GM12878 (cell line): Measurements from ENCODE around the gene RNASEH2B. TPM values are rescaled to one million over a fixed set of nuclear protein-coding genes. Genes with fewer than 3 reads are reported as not detected.

Experiments used
- ASH2L ChIP-seq: fragments of 300-600, 200-600 bp; sonication (generic); IDR thresholded peaks from 2 replicates; pipeline ENCODE4 v1.6.1; 2017; ENCODE audit warnings: low read depth, mild to moderate bottlenecking, borderline replicate concordance
- BCL11A ChIP-seq: IDR thresholded peaks from 2 replicates; pipeline ENCODE4 v1.6.1; 2011; ENCODE audit warnings: low read depth, low read length
- HDAC6 ChIP-seq: fragments of 200-600 bp; sonication (generic); IDR thresholded peaks from one replicate; pipeline ENCODE4 v1.8.0; 2017; ENCODE audit warnings: antibody characterized with exemption; ENCODE audit not compliant: unreplicated experiment
- MTA2 ChIP-seq: fragments of 450-650 bp; IDR thresholded peaks from 2 replicates; pipeline ENCODE4 v1.6.1; 2016; ENCODE audit warnings: low read depth, mild to moderate bottlenecking, moderate library complexity
- MTA3 ChIP-seq: IDR thresholded peaks from 2 replicates; pipeline ENCODE4 v1.6.1; 2012; ENCODE audit warnings: low read length, inconsistent platforms, borderline replicate concordance
- SPI1 ChIP-seq: IDR thresholded peaks from 2 replicates; pipeline ENCODE4 v1.6.1; 2011; ENCODE audit warnings: low read depth, mild to moderate bottlenecking, low read length, moderate library complexity, borderline replicate concordance; ENCODE audit not compliant: insufficient read depth
- TBL1XR1 ChIP-seq: IDR thresholded peaks from 2 replicates; pipeline ENCODE4 v1.6.1; 2012; ENCODE audit warnings: low read depth, low read length, improper control_type of control experiment
- ZZZ3 ChIP-seq: IDR thresholded peaks from 2 replicates; pipeline ENCODE4 v1.6.1; 2011; ENCODE audit warnings: low read depth; ENCODE audit not compliant: control insufficient read depth, insufficient read length
- polyA plus RNA-seq, 11 experiments: library from polyadenylated mRNA; depleted of rRNA in 4 of 11; unstranded in 6 of 11; stranded (reverse) in 5 of 11; fragments of >200 nt; fragmentation: Nextera tagmentation in 4 of 11; fragmentation: Illumina TruSeq in 1 of 11; extraction: Ambion mirVana in 4 of 11; extraction: Trizol in 1 of 11; gene quantifications; 1 replicate in 1 of 11; 2 replicates in 10 of 11; pipeline versions ENCODE4 v1.2.1 to v1.2.3, GENCODE V29; 2011 to 2016; ENCODE audit warnings: inconsistent platforms in 2 of 11, missing spikeins in 2 of 11, low read depth in 1 of 11
- total RNA-seq, 4 experiments: library from RNA; depleted of rRNA in 3 of 4; stranded (reverse); fragments of >200 nt in 3 of 4; fragmentation: Illumina TruSeq in 1 of 4; extraction: Trizol in 1 of 4; gene quantifications; 2 replicates each; pipeline versions ENCODE4 v1.2.1 to v1.2.3, GENCODE V29; 2013 to 2021
- TF ChIP-seq, protein P1 (sequence below): fragments of 450-650 bp; IDR thresholded peaks from 2 replicates; pipeline ENCODE4 v1.6.1; 2016; ENCODE audit warnings: mild to moderate bottlenecking, moderate library complexity, borderline replicate concordance
- TF ChIP-seq, protein P2 (sequence below): fragments of 450-650 bp; IDR thresholded peaks from 2 replicates; pipeline ENCODE4 v1.6.1; 2017; ENCODE audit warnings: mild to moderate bottlenecking, low read depth, inconsistent platforms; ENCODE audit not compliant: poor library complexity, severe bottlenecking

Gene RNASEH2B
- total and polyA plus RNA-seq, 10 of the 15 experiments (the other 5 are each of a cell fraction or from before 2014, with no cell fraction given) = 64.9 to 148 (median 97.3) TPM

DNA sequence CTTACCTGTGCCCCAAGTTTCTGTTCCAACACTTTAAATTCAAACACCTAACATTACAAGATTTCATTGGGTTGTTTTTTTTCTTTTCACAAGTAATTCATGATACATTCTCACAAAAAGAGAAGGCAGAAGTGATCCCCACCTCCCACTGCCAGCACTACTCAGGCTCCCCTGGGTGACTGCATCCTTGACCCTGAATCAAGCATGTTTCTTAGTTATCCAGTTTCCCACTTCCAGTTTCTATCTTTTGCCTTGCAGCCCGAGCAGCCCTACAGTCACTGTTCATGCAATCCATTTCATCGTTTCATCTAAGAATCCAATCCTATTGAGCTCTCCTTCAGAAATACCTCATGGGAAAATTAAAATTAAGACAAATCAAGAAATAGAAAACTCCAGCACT lies 61.4 kb downstream of the RNASEH2B start (continued):
- TF ChIP-seq, protein P1, sequence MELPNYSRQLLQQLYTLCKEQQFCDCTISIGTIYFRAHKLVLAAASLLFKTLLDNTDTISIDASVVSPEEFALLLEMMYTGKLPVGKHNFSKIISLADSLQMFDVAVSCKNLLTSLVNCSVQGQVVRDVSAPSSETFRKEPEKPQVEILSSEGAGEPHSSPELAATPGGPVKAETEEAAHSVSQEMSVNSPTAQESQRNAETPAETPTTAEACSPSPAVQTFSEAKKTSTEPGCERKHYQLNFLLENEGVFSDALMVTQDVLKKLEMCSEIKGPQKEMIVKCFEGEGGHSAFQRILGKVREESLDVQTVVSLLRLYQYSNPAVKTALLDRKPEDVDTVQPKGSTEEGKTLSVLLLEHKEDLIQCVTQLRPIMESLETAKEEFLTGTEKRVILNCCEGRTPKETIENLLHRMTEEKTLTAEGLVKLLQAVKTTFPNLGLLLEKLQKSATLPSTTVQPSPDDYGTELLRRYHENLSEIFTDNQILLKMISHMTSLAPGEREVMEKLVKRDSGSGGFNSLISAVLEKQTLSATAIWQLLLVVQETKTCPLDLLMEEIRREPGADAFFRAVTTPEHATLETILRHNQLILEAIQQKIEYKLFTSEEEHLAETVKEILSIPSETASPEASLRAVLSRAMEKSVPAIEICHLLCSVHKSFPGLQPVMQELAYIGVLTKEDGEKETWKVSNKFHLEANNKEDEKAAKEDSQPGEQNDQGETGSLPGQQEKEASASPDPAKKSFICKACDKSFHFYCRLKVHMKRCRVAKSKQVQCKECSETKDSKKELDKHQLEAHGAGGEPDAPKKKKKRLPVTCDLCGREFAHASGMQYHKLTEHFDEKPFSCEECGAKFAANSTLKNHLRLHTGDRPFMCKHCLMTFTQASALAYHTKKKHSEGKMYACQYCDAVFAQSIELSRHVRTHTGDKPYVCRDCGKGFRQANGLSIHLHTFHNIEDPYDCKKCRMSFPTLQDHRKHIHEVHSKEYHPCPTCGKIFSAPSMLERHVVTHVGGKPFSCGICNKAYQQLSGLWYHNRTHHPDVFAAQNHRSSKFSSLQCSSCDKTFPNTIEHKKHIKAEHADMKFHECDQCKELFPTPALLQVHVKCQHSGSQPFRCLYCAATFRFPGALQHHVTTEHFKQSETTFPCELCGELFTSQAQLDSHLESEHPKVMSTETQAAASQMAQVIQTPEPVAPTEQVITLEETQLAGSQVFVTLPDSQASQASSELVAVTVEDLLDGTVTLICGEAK = no peak
- TF ChIP-seq HDAC6 (no peak), SPI1 (no peak), MTA3 (no peak), BCL11A (no peak), TBL1XR1 (no peak), MTA2 (no peak), ASH2L (no peak), ZZZ3 (no peak)
- TF ChIP-seq, protein P2, sequence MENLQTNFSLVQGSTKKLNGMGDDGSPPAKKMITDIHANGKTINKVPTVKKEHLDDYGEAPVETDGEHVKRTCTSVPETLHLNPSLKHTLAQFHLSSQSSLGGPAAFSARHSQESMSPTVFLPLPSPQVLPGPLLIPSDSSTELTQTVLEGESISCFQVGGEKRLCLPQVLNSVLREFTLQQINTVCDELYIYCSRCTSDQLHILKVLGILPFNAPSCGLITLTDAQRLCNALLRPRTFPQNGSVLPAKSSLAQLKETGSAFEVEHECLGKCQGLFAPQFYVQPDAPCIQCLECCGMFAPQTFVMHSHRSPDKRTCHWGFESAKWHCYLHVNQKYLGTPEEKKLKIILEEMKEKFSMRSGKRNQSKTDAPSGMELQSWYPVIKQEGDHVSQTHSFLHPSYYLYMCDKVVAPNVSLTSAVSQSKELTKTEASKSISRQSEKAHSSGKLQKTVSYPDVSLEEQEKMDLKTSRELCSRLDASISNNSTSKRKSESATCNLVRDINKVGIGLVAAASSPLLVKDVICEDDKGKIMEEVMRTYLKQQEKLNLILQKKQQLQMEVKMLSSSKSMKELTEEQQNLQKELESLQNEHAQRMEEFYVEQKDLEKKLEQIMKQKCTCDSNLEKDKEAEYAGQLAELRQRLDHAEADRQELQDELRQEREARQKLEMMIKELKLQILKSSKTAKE = no peak
